ENCODE data around the gene RRP1B. TPM values are rescaled to one million over a fixed set of nuclear protein-coding genes. Genes with fewer than 3 reads are reported as not detected.

The RRP1B gene
- total and polyA plus RNA-seq, 2 experiments from 2014 or later, result 54.8 to 95.7 TPM

- Histone ChIP-seq H3K9me2 (ENCODE audit: insufficient read depth) (no peaks in the 10 kb centered on the region), H3K36me3 (ENCODE audit: insufficient read depth) (no peaks in the 10 kb centered on the region), H3K79me2 (replicated peaks; ENCODE audit: insufficient read depth) (peaks cover 13% of the 10 kb centered on the region; the same call in 1 of the 2 replicates), H2AFZ (no peak overlapping the region), H3K27me3 (ENCODE audit: insufficient read depth) (no peaks in the 10 kb centered on the region), H3K4me1 (ENCODE audit: insufficient read depth) (0 out of 2 replicates have a peak, but pooled peaks cover 3% of the 10 kb centered on the region), H3K4me2 (no peak overlapping the region), H3K4me3 (no peak overlapping the region), H4K20me1 (replicated peaks; ENCODE audit: insufficient read depth) (peaks cover 4% of the 10 kb centered on the region), H3F3A (replicated peaks; ENCODE audit: low read depth) (peaks cover 10% of the 10 kb centered on the region), H3K27ac (ENCODE audit: low read depth) (no peak overlapping the region)
- Mint-ChIP-seq H3K27ac (no peak overlapping the region), H3K27me3 (ENCODE audit: insufficient read depth, low read depth, poor library complexity) (peaks cover 20% of the 10 kb centered on the region), H3K36me3 (ENCODE audit: low read depth) (peaks cover 6% of the 10 kb centered on the region), H3K4me3 (no peak overlapping the region), H3K4me1 (peaks cover 23% of the 10 kb centered on the region), H3K9me3 (no peaks in the 10 kb centered on the region; the same call in 2 of the 3 replicates)
- no peak for TF ChIP-seq CREB1 (CRISPR knock-in tag; IDR thresholded peaks at IDR 0.05; ENCODE audit: low read depth)
- no peak for TF ChIP-seq POLR2AphosphoS5 (IDR thresholded peaks at IDR 0.05; ENCODE audit: low read depth)
- TF ChIP-seq EZH2phosphoT487 (IDR thresholded peaks at IDR 0.05; ENCODE audit: unreplicated experiment), result no peak
- TF ChIP-seq NANOG (IDR thresholded peaks at IDR 0.05; ENCODE audit: borderline replicate concordance), result no peak
- no peak for TF ChIP-seq STAT1 (IDR thresholded peaks at IDR 0.05; ENCODE audit: unreplicated experiment)
- no peak for TF ChIP-seq EZH2 (IDR thresholded peaks at IDR 0.05; ENCODE audit: low read depth, unreplicated experiment)
- TF ChIP-seq ZNF331 (CRISPR knock-in tag; IDR thresholded peaks at IDR 0.05; ENCODE audit: low read depth), result no peak
- TF ChIP-seq ETS1 (IDR thresholded peaks at IDR 0.05), result no peak
- TF ChIP-seq CTCF (conservative IDR thresholded peaks at IDR 0.05; ENCODE audit: low read depth in 2 of 2), result no peak
- no peak for TF ChIP-seq JUNB (IDR thresholded peaks at IDR 0.05; ENCODE audit: unreplicated experiment)
- TF ChIP-seq ZNF462 (CRISPR knock-in tag; IDR thresholded peaks at IDR 0.05), result no peak
- no peak for TF ChIP-seq ZNF114 (CRISPR knock-in tag; IDR thresholded peaks at IDR 0.05)
- no peak for TF ChIP-seq REST (IDR thresholded peaks at IDR 0.05; ENCODE audit: unreplicated experiment)
- DNase-seq (ENCODE audit: low spot score), result no peak
- ATAC-seq, result no peak
Observed at GRCh38 chr21:43737158-43737950, 78.0 kb downstream of the RRP1B start.

Data from GM23338 (cell line).